Measurements from ENCODE around the gene ARID5B. TPM values are rescaled to one million over a fixed set of nuclear protein-coding genes. Genes with fewer than 3 reads are reported as not detected.

The ARID5B gene
- total RNA-seq, 1 experiment from 2014 or later = 0.04 TPM

- Histone ChIP-seq H3K4me2 (ENCODE audit: insufficient read depth, insufficient read length, low read length) (no peak overlapping the region), H3K14ac (ENCODE audit: insufficient read depth, low read length) (no peak overlapping the region), H3K18ac (ENCODE audit: insufficient read length, low read depth, low read length) (no peak overlapping the region), H3K56ac (ENCODE audit: insufficient read length, low read depth, low read length) (no peak overlapping the region), H2AFZ (ENCODE audit: low read length) (no peak overlapping the region), H4K8ac (replicated peaks; ENCODE audit: insufficient read length, low read depth, low read length) (no peak overlapping the region), H2AK5ac (ENCODE audit: insufficient read length, low read length) (no peak overlapping the region), H3K4me1 (ENCODE audit: insufficient read depth, low read length) (no peaks in the 10 kb centered on the region), H2BK120ac (ENCODE audit: low read depth, low read length, poor library complexity, severe bottlenecking) (no peak overlapping the region), H3K9me3 (ENCODE audit: control insufficient read depth, low read depth, low read length) (no peaks in the 10 kb centered on the region), H3K79me1 (ENCODE audit: insufficient read depth, low read depth, low read length, poor library complexity, severe bottlenecking) (no peaks in the 10 kb centered on the region), H2BK15ac (ENCODE audit: low read depth, low read length) (no peak overlapping the region), H3K9ac (ENCODE audit: extremely low read depth, insufficient read length, low read length) (no peak overlapping the region), H2BK20ac (ENCODE audit: low read depth, low read length, poor library complexity, severe bottlenecking) (no peak overlapping the region), H3K27me3 (ENCODE audit: insufficient read depth, low read length) (no peaks in the 10 kb centered on the region), H3T11ph (ENCODE audit: low read length) (no peak overlapping the region), H3K27ac (ENCODE audit: insufficient read length, low read depth, low read length) (no peak overlapping the region), H3K23me2 (ENCODE audit: insufficient read length, low read depth, low read length, poor library complexity, severe bottlenecking) (no peaks in the 10 kb centered on the region), H4K20me1 (ENCODE audit: control insufficient read depth, insufficient read depth, insufficient read length) (no peaks in the 10 kb centered on the region), H2BK5ac (ENCODE audit: insufficient read length, low read length) (no peak overlapping the region), H3K79me2 (ENCODE audit: insufficient read depth, low read length) (no peaks in the 10 kb centered on the region), H4K5ac (ENCODE audit: insufficient read length, low read depth, low read length) (no peak overlapping the region), H4K91ac (ENCODE audit: insufficient read length, low read depth, low read length) (no peak overlapping the region), H3K23ac (ENCODE audit: insufficient read length, low read depth, low read length) (no peak overlapping the region), H2BK12ac (ENCODE audit: insufficient read length, low read depth, low read length) (no peak overlapping the region), H3K4ac (ENCODE audit: low read depth, low read length) (no peak overlapping the region)
- Mint-ChIP-seq H3K27me3 (ENCODE audit: low read depth) (peaks cover 1% of the 10 kb centered on the region; the same call in 1 of the 2 replicates), H3K9me3 (no peaks in the 10 kb centered on the region), H3K27ac (no peak overlapping the region), H3K4me3 (no peak overlapping the region), H3K4me1 (no peaks in the 10 kb centered on the region), H3K36me3 (ENCODE audit: insufficient read depth in 1 of 3, low read depth in 3 of 3) (no peaks in the 10 kb centered on the region; a peak in 1 of 7 replicates)
- no CpG with 5 or more reads among the region's 2 CpGs for WGBS (ENCODE audit: extremely low coverage, insufficient read length, low lambda C conversion rate)
- no peak for TF ChIP-seq CTCF (conservative IDR thresholded peaks at IDR 0.05)
- no peak for DNase-seq
These were observed 51.7 kb downstream of the ARID5B start for GRCh38 chr10:61953183-61953582.
